Suppressor macrophage treated with lipopolysaccharide for 1 hour (primary cell): ENCODE results near the gene SYT2.
"Not testable (repeated sequence)": the region's sequence is repeated elsewhere in the genome, so short reads cannot be mapped to it uniquely, and the experiment has no call there.

ENCODE experiments used
- DNase-seq, 3 donors: peaks; one replicate each; pipeline ENCODE4 v3.0.0-alpha.2; 2020 to 2022

SYT2 gene

DNA sequence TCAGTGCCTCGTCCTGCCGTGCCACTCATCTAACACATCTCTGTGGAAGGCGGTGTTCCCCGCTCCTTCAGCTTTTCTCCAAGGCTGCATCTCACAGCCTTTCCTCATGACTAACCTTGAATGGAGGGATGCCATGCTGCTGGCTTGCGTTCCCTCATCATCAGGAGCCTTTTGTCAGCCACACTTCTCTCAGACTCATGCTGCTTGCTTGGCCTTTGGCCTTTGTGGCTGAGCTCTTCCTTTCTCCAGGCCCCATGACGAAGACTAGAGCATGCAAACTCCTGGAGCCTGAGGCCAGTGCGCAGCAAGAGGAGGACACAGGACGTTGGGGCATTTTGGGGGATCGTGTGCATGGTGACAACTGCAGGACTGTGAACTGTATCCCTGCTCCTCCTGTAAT lies 70.8 kb downstream of the SYT2 start:
- no peak for DNase-seq

DNA sequence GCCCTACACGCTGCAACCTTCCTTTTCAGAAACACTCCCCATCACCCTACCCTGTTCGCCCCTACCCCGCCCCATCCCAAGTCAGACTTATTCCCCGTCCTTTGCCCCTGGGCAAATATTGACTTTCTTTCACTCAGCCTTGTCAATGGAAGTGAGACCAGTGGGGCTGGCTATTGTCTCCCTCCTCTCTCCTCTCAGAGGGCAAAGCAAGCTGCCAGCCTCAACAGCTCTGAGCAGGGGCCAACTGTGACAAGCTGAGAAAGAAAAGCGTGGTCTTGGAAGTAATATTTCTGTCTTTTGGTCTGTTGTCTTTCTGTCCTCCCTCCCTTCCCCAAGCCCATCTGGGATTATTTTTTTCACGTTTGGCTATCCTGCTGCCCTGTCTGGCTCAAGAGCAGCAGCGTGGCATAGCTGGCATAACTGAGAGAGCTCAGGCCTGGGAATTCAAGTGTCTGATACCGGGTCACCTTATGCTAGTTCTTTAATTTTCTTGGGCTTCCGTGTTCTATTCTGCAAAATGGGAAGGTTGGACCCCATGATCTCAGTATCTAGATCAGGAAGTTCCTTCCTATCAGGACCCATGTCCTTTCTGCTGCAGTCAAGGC lies 71.5 kb downstream of the SYT2 start:
- DNase-seq = not testable (repeated sequence)

DNA sequence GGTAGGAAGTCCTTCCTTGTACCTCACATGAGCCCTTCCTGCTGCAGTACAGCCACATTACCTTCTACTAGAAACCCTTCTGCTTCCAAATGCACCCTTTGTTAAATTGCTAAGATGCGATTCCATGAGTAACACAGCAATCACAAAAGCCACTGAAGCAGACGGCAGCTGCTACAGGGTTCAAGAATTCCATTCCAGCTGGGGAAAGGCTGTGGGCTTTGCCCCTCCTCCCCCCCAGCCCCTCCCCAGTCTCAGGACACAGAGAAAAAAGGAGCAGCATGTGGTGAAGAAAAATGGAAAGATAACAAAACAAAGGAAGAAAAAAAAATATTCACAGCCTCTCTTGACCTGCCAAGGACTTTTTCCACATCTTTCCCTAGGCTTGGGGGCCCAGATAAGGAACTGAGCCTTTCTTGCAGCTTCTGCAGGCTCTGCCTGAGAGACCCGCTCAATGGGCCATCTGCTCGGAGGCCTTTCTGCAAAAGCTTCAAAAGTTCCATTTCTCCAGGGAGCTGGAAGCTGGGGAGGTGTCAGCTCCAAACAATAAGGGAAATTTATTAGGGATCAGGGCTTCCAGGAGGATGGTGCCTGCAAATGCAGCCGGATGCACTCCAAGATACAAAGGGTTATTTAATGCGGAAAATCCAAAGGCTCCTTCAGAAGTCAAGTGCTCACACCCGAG lies 72.1 kb downstream of the SYT2 start:
- DNase-seq = no peak

GRCh38 chr1:202637321-202638018 lies 72.8 kb downstream of the SYT2 start:
- DNase-seq = not testable (repeated sequence)

DNA sequence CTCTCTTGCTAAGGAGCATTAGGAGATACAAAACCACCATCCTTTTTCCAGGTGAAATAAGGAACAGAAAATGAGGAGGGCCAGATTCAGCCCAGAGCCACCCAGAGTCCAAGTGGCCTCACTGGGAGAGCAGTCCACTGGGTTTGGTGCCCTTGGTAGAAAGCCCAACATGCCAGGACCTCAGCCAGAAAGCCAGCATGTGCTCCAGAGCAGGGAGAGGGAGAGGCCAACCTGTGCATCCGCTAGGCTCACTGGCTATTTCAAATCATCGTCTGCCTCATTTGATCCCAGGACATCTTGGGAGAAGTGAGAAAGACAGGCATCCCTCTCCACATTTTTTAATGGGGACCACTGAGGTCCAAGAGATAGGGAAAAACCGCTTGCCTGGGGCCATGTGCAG lies 74.1 kb downstream of the SYT2 start:
- DNase-seq = not testable (repeated sequence)

- no peak for DNase-seq
These were observed 78.0 kb downstream of the SYT2 start for GRCh38 chr1:202632241-202632640.

GRCh38 chr1:202631076-202631923 lies 79.0 kb downstream of the SYT2 start:
- no peak for DNase-seq

GRCh38 chr1:202630541-202630940 lies 79.7 kb downstream of the SYT2 start:
- DNase-seq = no peak

DNA sequence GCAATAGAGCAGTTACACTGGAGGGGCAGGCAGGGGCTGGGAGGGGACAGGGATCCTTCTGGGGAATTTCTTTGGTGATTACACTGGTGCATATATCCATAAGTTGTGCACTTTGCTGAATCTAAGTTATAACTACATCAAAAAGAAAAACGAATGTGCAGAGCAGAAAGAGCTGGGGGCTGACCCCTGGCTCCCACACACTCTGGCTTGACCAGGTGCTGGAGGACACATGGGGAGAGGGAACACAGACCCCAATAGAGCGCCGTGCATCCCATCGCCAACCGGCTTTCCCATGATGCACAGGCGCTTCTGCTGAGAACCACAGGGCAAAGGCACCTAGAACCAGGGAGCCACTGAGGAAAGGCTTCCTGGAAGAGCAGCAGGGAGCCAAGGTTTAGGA lies 80.2 kb downstream of the SYT2 start:
- DNase-seq = not testable (repeated sequence)

GRCh38 chr1:202629257-202629811 lies 80.9 kb downstream of the SYT2 start:
- DNase-seq = peak; percentile 43 to 64 (median 57)

DNA sequence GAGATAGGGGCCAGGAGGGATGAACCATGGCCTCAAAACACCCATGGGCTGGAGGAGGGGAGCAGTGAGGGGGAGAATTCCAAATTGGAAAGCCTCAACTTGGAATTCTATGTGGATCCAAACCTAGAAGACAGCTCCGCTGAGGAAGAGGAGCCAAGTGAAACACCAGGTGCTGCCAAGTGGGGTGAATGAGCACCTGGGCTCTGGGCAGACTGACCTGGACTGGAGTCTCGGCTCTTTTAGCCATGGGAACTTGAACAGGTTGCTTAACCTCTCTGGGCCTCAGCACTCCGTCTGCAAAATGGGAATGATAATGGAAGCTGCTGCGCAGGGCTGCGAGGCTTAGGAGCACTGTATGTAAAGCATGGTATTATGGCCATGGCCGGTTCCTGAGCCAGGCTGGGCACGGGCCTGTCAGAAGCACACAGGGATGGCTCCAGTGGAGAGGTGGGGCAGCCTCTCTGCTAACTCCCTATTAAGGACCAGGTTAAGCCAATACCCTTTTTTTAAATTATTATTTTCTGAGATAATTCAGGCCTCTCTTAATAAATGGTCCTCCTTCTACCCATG lies 81.5 kb downstream of the SYT2 start:
- no peak for DNase-seq

- no peak for DNase-seq
These were observed 82.3 kb downstream of the SYT2 start for GRCh38 chr1:202627841-202628565.

DNA sequence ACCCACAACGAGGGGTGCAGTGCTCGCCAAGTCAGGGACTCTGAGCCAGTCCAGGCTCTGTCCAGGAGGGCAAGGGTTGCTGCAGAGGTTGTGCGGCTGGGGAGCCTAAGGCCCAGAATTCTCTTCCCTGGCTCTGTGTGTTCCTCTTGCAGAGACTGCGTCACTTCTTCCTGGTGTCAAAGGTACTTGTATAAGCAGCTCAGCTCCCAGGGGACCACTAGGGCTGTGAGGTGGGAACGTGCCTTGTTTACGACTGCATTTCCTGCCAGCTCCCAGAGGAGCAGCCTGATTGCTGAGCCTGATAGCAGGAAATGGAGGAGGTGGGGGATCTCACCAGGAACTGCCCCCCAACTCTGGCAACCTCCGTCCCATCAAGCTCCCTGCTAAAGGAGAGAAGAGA lies 83.2 kb downstream of the SYT2 start:
- not testable (repeated sequence) for DNase-seq

GRCh38 chr1:202625416-202626360 lies 84.6 kb downstream of the SYT2 start:
- DNase-seq = peak; percentile 77 to 88 (median 85)

DNA sequence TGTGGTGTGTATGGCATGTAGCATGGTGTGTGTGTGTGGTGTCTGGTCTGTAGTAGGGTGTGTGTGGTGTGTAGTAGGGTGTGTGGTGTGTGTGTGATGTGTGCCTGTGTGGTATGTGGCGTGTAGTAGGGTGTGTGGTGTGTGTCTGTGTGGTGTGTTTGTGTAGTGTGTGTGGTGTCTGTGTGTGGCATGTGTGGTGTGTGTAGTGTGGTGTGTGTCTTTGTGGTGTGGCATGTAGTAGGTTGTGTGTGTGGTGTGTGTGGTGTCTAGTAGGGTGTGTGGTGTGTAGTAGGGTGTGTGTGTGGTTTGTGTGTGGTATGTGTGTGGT lies 85.5 kb downstream of the SYT2 start:
- no peak for DNase-seq

GRCh38 chr1:202624088-202624780 lies 86.0 kb downstream of the SYT2 start:
- no peak for DNase-seq

DNA sequence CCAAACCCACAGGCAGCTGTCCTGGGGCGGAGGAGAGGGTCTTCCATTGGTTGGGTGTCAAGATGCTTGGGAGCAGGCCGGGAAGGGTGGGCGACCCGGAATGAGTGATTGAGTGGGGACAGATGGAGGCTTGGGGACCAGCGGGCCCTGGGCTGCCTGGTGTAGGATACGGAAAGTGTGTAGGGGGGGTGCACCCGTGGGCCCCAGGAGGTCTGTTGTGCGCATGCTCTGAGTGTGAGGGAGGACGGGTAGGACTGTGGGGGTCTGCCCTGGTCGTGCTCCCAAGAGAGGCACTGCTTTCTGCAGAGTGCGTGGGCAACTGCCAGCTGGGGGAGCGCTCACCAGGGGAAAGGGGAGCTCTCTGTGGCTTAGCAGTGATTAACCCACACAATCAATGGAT lies 86.8 kb downstream of the SYT2 start:
- DNase-seq = not testable (repeated sequence)

DNA sequence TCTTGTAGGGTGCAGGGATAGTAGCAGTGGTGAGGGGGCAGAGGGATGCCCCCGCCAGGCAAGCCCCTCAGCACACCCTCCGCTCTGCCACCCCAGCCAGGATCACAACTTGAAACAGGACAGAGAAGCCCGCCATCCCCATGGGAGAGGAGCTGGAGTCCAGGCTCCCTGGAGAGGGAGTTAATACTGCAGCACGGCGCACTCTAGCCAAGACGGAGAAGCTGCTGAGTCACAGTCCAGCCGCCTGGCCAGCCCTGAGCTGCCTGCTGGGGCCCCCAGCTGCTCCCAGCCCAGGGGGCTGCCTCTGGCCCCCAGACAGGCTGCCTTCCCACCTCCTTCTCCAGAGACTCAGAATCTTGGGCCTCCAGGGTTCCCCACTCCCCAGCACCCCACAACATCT lies 87.2 kb downstream of the SYT2 start:
- peak in 2 of 3 donors; percentile 38 to 42 for DNase-seq

GRCh38 chr1:202622388-202622787 lies 87.9 kb downstream of the SYT2 start:
- no peak for DNase-seq

DNA sequence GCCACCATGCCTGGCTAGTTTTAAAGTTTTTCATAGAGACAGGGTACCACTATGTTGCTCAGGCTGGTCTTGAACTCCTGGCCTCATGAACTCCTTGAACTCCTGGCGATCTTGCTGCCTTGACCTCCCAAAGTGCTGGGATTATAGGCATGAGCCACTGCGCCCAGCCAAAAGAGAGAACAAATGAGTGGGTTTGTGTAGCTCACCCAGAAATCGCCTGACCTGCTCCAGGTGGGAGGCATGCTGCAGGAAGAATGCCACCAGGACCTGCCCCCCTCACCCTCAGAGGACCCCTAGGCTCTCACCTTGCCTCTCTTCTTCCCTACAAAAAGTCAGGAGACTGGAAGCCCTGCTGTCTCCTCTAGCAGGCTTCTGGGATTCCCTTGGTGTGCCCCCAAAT lies 88.8 kb downstream of the SYT2 start:
- DNase-seq = no peak
